K562 (cell line): ENCODE results near the gene GPNMB. TPM values are rescaled to one million over a fixed set of nuclear protein-coding genes. Genes with fewer than 3 reads are reported as not detected.

Experiments used
- GATA2 ChIP-seq: sonication (generic); formaldehyde crosslinking; IDR thresholded peaks from 2 replicates; pipeline ENCODE4 v1.4.0; 2020; ENCODE audit warnings: mild to moderate bottlenecking, missing genetic modification reagents
- IRF1 ChIP-seq: sonication (generic); formaldehyde crosslinking; IDR thresholded peaks from 2 replicates; pipeline ENCODE4 v1.8.0; 2022; ENCODE audit warnings: missing genetic modification reagents, mild to moderate bottlenecking, borderline replicate concordance
- ZNF449 ChIP-seq: fragments of 250-450 bp; sonication (Bioruptor Pico); IDR thresholded peaks from 2 replicates; pipeline ENCODE4 v1.8.0; 2022; ENCODE audit warnings: moderate library complexity, mild to moderate bottlenecking, inconsistent platforms
- ZNF592 ChIP-seq: fragments of 450-650 bp; IDR thresholded peaks from 2 replicates; pipeline ENCODE4 v1.6.1; 2017; ENCODE audit warnings: antibody characterized with exemption, mild to moderate bottlenecking
- ZNF655 ChIP-seq: fragments of 250-450 bp; sonication (Bioruptor Pico); IDR thresholded peaks from 2 replicates; pipeline ENCODE4 v1.5.0; 2021
- polyA plus RNA-seq, 8 experiments: library from polyadenylated mRNA; depleted of rRNA in 4 of 8; stranded (reverse) in 5 of 8; unstranded in 3 of 8; fragments of >200 nt; fragmentation: Nextera tagmentation in 2 of 8; fragmentation: Illumina TruSeq in 1 of 8; extraction: Ambion mirVana in 2 of 8; extraction: Trizol in 1 of 8; gene quantifications; 2 replicates each; pipeline versions ENCODE4 v1.2.1 to v1.2.3, GENCODE V29; 2011 to 2014; ENCODE audit warnings: inconsistent platforms in 1 of 8, missing spikeins in 1 of 8
- total RNA-seq, 7 experiments: library from RNA; depleted of rRNA in 6 of 7; stranded (reverse); fragments of >200 nt in 6 of 7; fragmentation: Illumina TruSeq in 2 of 7; extraction: Trizol in 2 of 7; gene quantifications; 2 replicates each; pipeline versions ENCODE4 v1.2.1 to v1.2.3, GENCODE V29; 2011 to 2021; ENCODE audit warnings: low replicate concordance in 1 of 7

Gene GPNMB
- total and polyA plus RNA-seq, 9 of the 15 experiments (the other 6 are each of a cell fraction or from before 2014, with no cell fraction given): 0.15 to 0.72 (median 0.33) TPM

GRCh38 chr7:23293500-23294073, 47.0 kb downstream of the GPNMB start (continued):
- no peak for TF ChIP-seq ZNF449 (CRISPR knock-in tag)
- no peak for TF ChIP-seq IRF1 (CRISPR knock-in tag)
- no peak for TF ChIP-seq ZNF592
- TF ChIP-seq ZNF655 (CRISPR knock-in tag): no peak
- no peak for TF ChIP-seq GATA2
